DND-41 (cell line): ENCODE data around the gene ACADVL.

ENCODE experiments used
- ATAC-seq: fragments of 200-7000 bp; cut with Tn5 transposase; 3 replicates; pipeline ENCODE4 v1.9.1; 2021; ENCODE audit warnings: low read depth; ENCODE audit not compliant: insufficient read depth
- DNase-seq: peaks from one replicate; pipeline ENCODE4 v3.0.0-alpha.2; 2020
- H2AFZ ChIP-seq: 2 replicates; pipeline ENCODE4 v1.6.0; 2012; ENCODE audit warnings: low read depth, low read length
- H3K27ac ChIP-seq: 2 replicates; pipeline ENCODE4 v1.5.1; 2012; ENCODE audit warnings: low read length, inconsistent platforms
- H3K27me3 ChIP-seq: fragments of 200-600 bp; sonication (generic); 2 replicates; pipeline ENCODE4 v1.6.0; 2012; ENCODE audit warnings: low read length, mild to moderate bottlenecking, inconsistent platforms; ENCODE audit not compliant: insufficient read depth, poor library complexity
- H3K36me3 ChIP-seq: 2 replicates; pipeline ENCODE4 v1.5.1; 2012; ENCODE audit warnings: low read length, inconsistent platforms; ENCODE audit not compliant: insufficient read depth
- H3K4me1 ChIP-seq: 2 replicates; pipeline ENCODE4 v1.5.1; 2012; ENCODE audit warnings: mild to moderate bottlenecking, low read length; ENCODE audit not compliant: insufficient read depth
- H3K4me2 ChIP-seq: 2 replicates; pipeline ENCODE4 v1.6.0; 2012; ENCODE audit warnings: mild to moderate bottlenecking, moderate library complexity, low read length, inconsistent platforms; ENCODE audit not compliant: insufficient read depth
- H3K4me3 ChIP-seq, 2 experiments: fragments of 200-600 bp in 1 of 2; shearing (Covaris generic) in 1 of 2; 2 replicates each; pipeline ENCODE4 v1.5.1; 2012 to 2016; ENCODE audit warnings: inconsistent platforms in 2 of 2, low read length in 2 of 2, mild to moderate bottlenecking in 2 of 2, low read depth in 1 of 2, moderate library complexity in 1 of 2
- H3K79me2 ChIP-seq: 2 replicates; pipeline ENCODE4 v1.6.0; 2012; ENCODE audit warnings: low read length, inconsistent platforms; ENCODE audit not compliant: insufficient read depth
- H3K9ac ChIP-seq: 2 replicates; pipeline ENCODE4 v1.6.0; 2012; ENCODE audit warnings: low read depth, mild to moderate bottlenecking, inconsistent platforms, low read length, moderate library complexity
- H3K9me3 ChIP-seq: 2 replicates; pipeline ENCODE4 v1.5.1; 2012; ENCODE audit warnings: low read length, moderate library complexity, mild to moderate bottlenecking, inconsistent platforms; ENCODE audit not compliant: insufficient read depth, severe bottlenecking
- H4K20me1 ChIP-seq: 2 replicates; pipeline ENCODE4 v1.6.0; 2012; ENCODE audit warnings: low read length; ENCODE audit not compliant: insufficient read depth
- CTCF ChIP-seq: IDR thresholded peaks from 2 replicates; pipeline ENCODE4 v1.5.1; 2012; ENCODE audit warnings: borderline replicate concordance, low read length, moderate library complexity, mild to moderate bottlenecking; ENCODE audit not compliant: poor library complexity, severe bottlenecking; ENCODE audit errors: extremely low read depth
- EZH2 ChIP-seq: IDR thresholded peaks from 3 replicates; pipeline ENCODE4 v1.6.1; 2012; ENCODE audit warnings: borderline replicate concordance, low read depth, mild to moderate bottlenecking, moderate library complexity, low read length, inconsistent platforms; ENCODE audit not compliant: severe bottlenecking

Gene ACADVL

GRCh38 chr17:7218166-7218565 lies 1.6 kb upstream of the ACADVL start:
- Histone ChIP-seq H3K36me3 (peaks cover 26% of the 10 kb centered on the region), H3K9ac (peak overlapping the region; percentile 28), H2AFZ (peak overlapping the region; percentile 58; the same call in 1 of the 2 replicates), H3K4me1 (peaks cover 83% of the 10 kb centered on the region), H3K27me3 (no peaks in the 10 kb centered on the region), H3K9me3 (no peaks in the 10 kb centered on the region), H3K4me2 (peak overlapping the region; percentile 51), H3K27ac (peak overlapping the region; percentile 55; the same call in 1 of the 2 replicates), H4K20me1 (peaks cover 23% of the 10 kb centered on the region), H3K4me3 (peak overlapping the region in 1 of 2 experiments; percentile 48; a peak in 1 of 4 replicates), H3K79me2 (peaks cover 39% of the 10 kb centered on the region)
- no peak for TF ChIP-seq EZH2
- no peak for TF ChIP-seq CTCF
- DNase-seq (no peak), ATAC-seq (no peak)

DNA sequence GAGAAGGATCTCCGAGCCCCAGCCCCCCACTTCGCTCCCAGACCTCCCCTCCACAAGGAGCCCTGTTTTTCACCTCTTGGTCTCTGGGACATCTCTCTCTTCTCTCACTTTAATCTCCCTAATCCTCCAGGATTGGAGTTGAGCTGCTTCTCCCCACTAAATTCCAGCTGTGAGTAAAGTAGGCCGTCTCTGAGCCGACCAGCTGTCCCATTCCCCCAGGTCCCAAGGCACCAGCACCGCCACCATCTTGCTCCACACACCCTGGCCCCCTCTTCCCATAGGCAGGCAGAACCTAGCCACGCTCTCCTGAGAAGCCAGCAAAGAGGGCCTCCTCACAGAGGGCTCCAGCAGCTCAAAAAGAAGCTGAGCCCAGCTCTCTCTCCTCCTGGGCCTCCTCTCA lies 980 bp upstream of the ACADVL start:
- Histone ChIP-seq H3K27me3 (no peaks in the 10 kb centered on the region), H3K4me3 (no peak overlapping the region), H2AFZ (no peak overlapping the region), H3K9ac (peak overlapping the region; percentile 89; the same call in 1 of the 2 replicates), H3K4me1 (peaks cover 80% of the 10 kb centered on the region), H3K4me2 (peak overlapping the region; percentile 88), H3K9me3 (no peaks in the 10 kb centered on the region), H3K79me2 (peaks cover 39% of the 10 kb centered on the region), H3K27ac (peak overlapping the region; percentile 91), H4K20me1 (peaks cover 29% of the 10 kb centered on the region), H3K36me3 (peaks cover 32% of the 10 kb centered on the region)
- DNase-seq (no peak), ATAC-seq (no peak)
- TF ChIP-seq EZH2 (no peak), CTCF (no peak)

GRCh38 chr17:7219229-7219811 lies 418 bp upstream of the ACADVL start:
- peak overlapping the region; percentile 91 for H3K27ac ChIP-seq
- no peak for TF ChIP-seq EZH2
- TF ChIP-seq CTCF, result no peak
- H3K36me3 ChIP-seq, result peaks cover 38% of the 10 kb centered on the region
- no peaks in the 10 kb centered on the region for H3K27me3 ChIP-seq
- H3K9ac ChIP-seq, result peak overlapping the region; percentile 89
- H4K20me1 ChIP-seq, result peaks cover 35% of the 10 kb centered on the region
- peaks cover 75% of the 10 kb centered on the region for H3K4me1 ChIP-seq
- no peaks in the 10 kb centered on the region for H3K9me3 ChIP-seq
- H3K4me3 ChIP-seq, result peak overlapping the region; percentile 67 to 85; a peak in 3 of 4 replicates
- H3K79me2 ChIP-seq, result peaks cover 39% of the 10 kb centered on the region
- no peak for DNase-seq
- peak overlapping the region; percentile 62 for H2AFZ ChIP-seq
- no peak for ATAC-seq
- H3K4me2 ChIP-seq, result peak overlapping the region; percentile 88
